Measurements from ENCODE around the gene PCDHGB3. TPM values are rescaled to one million over a fixed set of nuclear protein-coding genes. Genes with fewer than 3 reads are reported as not detected.

The PCDHGB3 gene
- total RNA-seq, 1 donor from 2014 or later: 4.2 TPM

GRCh38 chr5:141407790-141408505 lies 37.9 kb downstream of the PCDHGB3 start, which contains the start of gene PCDHGB6:
TSS of gene PCDHGB6 (plus strand) at chr5:141408021. CDS start at chr5:141408203, 182 bp downstream.

GRCh38 chr5:141412854-141413539 lies 43.0 kb downstream of the PCDHGB3 start, which contains the start of gene PCDHGA10:
TSS of gene PCDHGA10 (plus strand) at chr5:141412987. CDS start at chr5:141413176, 189 bp downstream.

GRCh38 chr5:141417494-141418172 lies 47.6 kb downstream of the PCDHGB3 start, which contains the start of gene PCDHGB7:
TSS of gene PCDHGB7 (plus strand) at chr5:141417677. CDS start at chr5:141417860, 183 bp downstream.

DNA sequence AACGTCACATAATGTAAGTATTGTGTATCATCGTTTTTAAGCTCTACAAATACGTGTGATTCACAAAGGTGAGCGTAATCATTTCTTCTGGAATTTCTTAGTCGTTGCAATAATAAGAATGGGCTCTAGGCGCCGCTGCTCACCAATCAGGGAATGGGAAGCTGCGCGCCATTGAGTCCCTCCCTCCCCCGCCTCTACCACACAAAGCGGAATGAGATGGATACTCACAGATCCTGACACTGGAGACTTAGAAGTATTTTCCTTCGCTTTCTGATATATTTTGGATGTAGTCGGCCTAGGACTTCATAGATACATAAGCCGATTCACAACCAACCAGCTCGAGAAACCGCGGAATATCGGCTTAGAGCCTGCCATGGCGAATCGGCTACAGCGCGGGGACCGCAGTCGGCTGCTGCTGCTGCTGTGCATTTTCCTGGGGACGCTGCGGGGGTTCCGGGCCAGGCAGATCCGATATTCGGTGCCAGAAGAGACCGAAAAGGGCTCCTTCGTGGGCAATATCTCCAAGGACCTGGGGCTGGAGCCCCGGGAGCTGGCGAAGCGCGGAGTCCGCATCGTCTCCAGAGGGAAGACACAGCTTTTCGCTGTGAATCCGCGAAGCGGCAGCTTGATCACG lies 50.9 kb downstream of the PCDHGB3 start, which contains the start of gene PCDHGA11:
Gene PCDHGA11, plus strand, starts transcription at position 197 of the 634 bp plus-strand sequence. Its CDS starts 177 bp downstream, at position 374.

Other genes with a start within 250 kb of the PCDHGB3 start
- under 0.01 and 0.12 TPM in 2 replicates for gene PCDHB4, start 248.4 kb upstream of the PCDHGB3 start, total RNA-seq
- 0.22 and 0.50 TPM in 2 replicates for gene PCDHB5, start 235.0 kb upstream of the PCDHGB3 start, total RNA-seq
- gene PCDHB6, start 220.2 kb upstream of the PCDHGB3 start, total RNA-seq: under 0.01 TPM in 2 replicates
- gene PCDHB7, start 197.6 kb upstream of the PCDHGB3 start, total RNA-seq: 0.11 and 0.12 TPM in 2 replicates
- 0.11 and 0.25 TPM in 2 replicates for gene PCDHB8, start 192.5 kb upstream of the PCDHGB3 start, total RNA-seq
- 0.12 and 0.33 TPM in 2 replicates for gene PCDHB16, start 187.9 kb upstream of the PCDHGB3 start, total RNA-seq
- under 0.01 TPM in 2 replicates for gene PCDHB9, start 183.1 kb upstream of the PCDHGB3 start, total RNA-seq
- gene PCDHB10, start 177.9 kb upstream of the PCDHGB3 start, total RNA-seq: 0.11 and 0.12 TPM in 2 replicates
- under 0.01 TPM in 1 of 2 replicates, not detected in the other for gene PCDHB11, start 170.6 kb upstream of the PCDHGB3 start, total RNA-seq
- under 0.01 and 0.12 TPM in 2 replicates for gene PCDHB12, start 161.5 kb upstream of the PCDHGB3 start, total RNA-seq
- gene PCDHB13, start 156.3 kb upstream of the PCDHGB3 start, total RNA-seq: under 0.01 and 0.12 TPM in 2 replicates
- 0.11 and 0.12 TPM in 2 replicates for gene PCDHB14, start 146.9 kb upstream of the PCDHGB3 start, total RNA-seq
- gene PCDHB15, start 124.8 kb upstream of the PCDHGB3 start, total RNA-seq: under 0.01 and 0.37 TPM in 2 replicates
- gene SLC25A2, start 66.2 kb upstream of the PCDHGB3 start, total RNA-seq: 0.50 and 0.66 TPM in 2 replicates
- 86.1 and 88.3 TPM in 2 replicates for gene TAF7, start 49.5 kb upstream of the PCDHGB3 start, total RNA-seq
- gene PCDHGA1, start 39.7 kb upstream of the PCDHGB3 start, total RNA-seq: 0.22 and 0.62 TPM in 2 replicates
- gene PCDHGA2, start 31.5 kb upstream of the PCDHGB3 start, total RNA-seq: 0.89 and 2.2 TPM in 2 replicates
- 0.22 and 0.87 TPM in 2 replicates for gene PCDHGA3, start 26.4 kb upstream of the PCDHGB3 start, total RNA-seq
- gene PCDHGB1, start 20.1 kb upstream of the PCDHGB3 start, total RNA-seq: 0.44 and 1.2 TPM in 2 replicates
- gene PCDHGA4, start 15.2 kb upstream of the PCDHGB3 start, total RNA-seq: 2.2 and 5.2 TPM in 2 replicates
- 1.2 and 1.7 TPM in 2 replicates for gene PCDHGB2, start 10.2 kb upstream of the PCDHGB3 start, total RNA-seq
- gene PCDHGA5, start 6.1 kb upstream of the PCDHGB3 start, total RNA-seq: 0.55 and 0.87 TPM in 2 replicates
- 1.7 and 3.2 TPM in 2 replicates for gene PCDHGA6, start 3.6 kb downstream of the PCDHGB3 start, total RNA-seq
- gene PCDHGA7, start 12.5 kb downstream of the PCDHGB3 start, total RNA-seq: 1.3 and 4.0 TPM in 2 replicates
- gene PCDHGB4, start 17.5 kb downstream of the PCDHGB3 start, total RNA-seq: 11.3 and 20.9 TPM in 2 replicates
- gene PCDHGA8, start 22.4 kb downstream of the PCDHGB3 start, total RNA-seq: 1.1 and 2.4 TPM in 2 replicates
- gene PCDHGB5, start 27.7 kb downstream of the PCDHGB3 start, total RNA-seq: 16.2 and 25.0 TPM in 2 replicates
- 4.0 and 4.2 TPM in 2 replicates for gene PCDHGA9, start 32.5 kb downstream of the PCDHGB3 start, total RNA-seq
- 2.4 and 2.9 TPM in 2 replicates for gene PCDHGB6, start 37.8 kb downstream of the PCDHGB3 start, total RNA-seq
- 4.9 and 5.2 TPM in 2 replicates for gene PCDHGA10, start 42.7 kb downstream of the PCDHGB3 start, total RNA-seq
- 6.0 and 7.4 TPM in 2 replicates for gene PCDHGB7, start 47.4 kb downstream of the PCDHGB3 start, total RNA-seq
- 11.7 and 13.6 TPM in 2 replicates for gene PCDHGA11, start 50.8 kb downstream of the PCDHGB3 start, total RNA-seq
- 15.5 and 21.5 TPM in 2 replicates for gene PCDHGA12, start 60.3 kb downstream of the PCDHGB3 start, total RNA-seq
- gene PCDHGC3, start 105.7 kb downstream of the PCDHGB3 start, total RNA-seq: 39.6 and 44.7 TPM in 2 replicates
- 2.2 and 2.4 TPM in 2 replicates for gene PCDHGC4, start 114.8 kb downstream of the PCDHGB3 start, total RNA-seq
- 2.3 and 2.9 TPM in 2 replicates for gene PCDHGC5, start 118.8 kb downstream of the PCDHGB3 start, total RNA-seq
- gene DIAPH1, start 248.8 kb downstream of the PCDHGB3 start, total RNA-seq: 24.2 and 41.1 TPM in 2 replicates